ENCODE data around the gene TRAT1.
"Not testable (repeated sequence)": the region's sequence is repeated elsewhere in the genome, so short reads cannot be mapped to it uniquely, and the experiment has no call there.

TRAT1 gene

GRCh38 chr3:108822123-108822897, at the start of gene TRAT1:
TSS of gene TRAT1 (plus strand) at chr3:108822786. CDS start at chr3:108822928, 142 bp downstream.
- no peak for DNase-seq

- DNase-seq = no peak
Measured at GRCh38 chr3:108775649-108776048, 46.9 kb upstream of the TRAT1 start.

GRCh38 chr3:108779496-108779895, 43.1 kb upstream of the TRAT1 start:
- no peak for DNase-seq

- DNase-seq = peak; percentile 52
Measured at GRCh38 chr3:108780235-108780634, 42.4 kb upstream of the TRAT1 start.

- no peak for DNase-seq
Measured at GRCh38 chr3:108791473-108791872, 31.1 kb upstream of the TRAT1 start.

- no peak for DNase-seq
Measured at GRCh38 chr3:108804437-108804836, 18.1 kb upstream of the TRAT1 start.

- DNase-seq = no peak
Measured at GRCh38 chr3:108804966-108805365, 17.6 kb upstream of the TRAT1 start.

- peak; percentile 16 for DNase-seq
Measured at GRCh38 chr3:108806316-108806715, 16.3 kb upstream of the TRAT1 start.

- peak; percentile 75 for DNase-seq
Measured at GRCh38 chr3:108818404-108818803, 4.2 kb upstream of the TRAT1 start.

GRCh38 chr3:108820586-108820985, 2.0 kb upstream of the TRAT1 start:
- DNase-seq = peak; percentile 46

GRCh38 chr3:108823227-108823626, 641 bp downstream of the TRAT1 start:
- no peak for DNase-seq

GRCh38 chr3:108823803-108824202, 1.2 kb downstream of the TRAT1 start:
- DNase-seq = not testable (repeated sequence)

- DNase-seq = no peak
Measured at GRCh38 chr3:108826309-108827187, 4.0 kb downstream of the TRAT1 start.

GRCh38 chr3:108830381-108830780, 7.8 kb downstream of the TRAT1 start:
- DNase-seq = no peak

GRCh38 chr3:108830991-108831614, 8.5 kb downstream of the TRAT1 start:
- no peak for DNase-seq

GRCh38 chr3:108833611-108834010, 11.0 kb downstream of the TRAT1 start:
- DNase-seq = no peak

- no peak for DNase-seq
Measured at GRCh38 chr3:108834551-108834950, 12.0 kb downstream of the TRAT1 start.

- DNase-seq = peak; percentile 62
Measured at GRCh38 chr3:108835101-108835500, 12.5 kb downstream of the TRAT1 start.

- peak; percentile 59 for DNase-seq
Measured at GRCh38 chr3:108838436-108838835, 15.8 kb downstream of the TRAT1 start.

- no peak for DNase-seq
Measured at GRCh38 chr3:108845709-108846293, 23.2 kb downstream of the TRAT1 start.

- no peak for DNase-seq
Measured at GRCh38 chr3:108847187-108847586, 24.6 kb downstream of the TRAT1 start.

GRCh38 chr3:108849075-108849474, 26.5 kb downstream of the TRAT1 start:
- DNase-seq = no peak

- DNase-seq = no peak
Measured at GRCh38 chr3:108861401-108861800, 38.8 kb downstream of the TRAT1 start.
